NCI-H82 treated with DMSO at 0.1 percent for 48 hours (cell line): ENCODE data around the gene ZSWIM1.
A peak's percentile ranks its signal among the peaks of the same experiment; 100 is the strongest.
"Not testable (repeated sequence)": the region's sequence is repeated elsewhere in the genome, so short reads cannot be mapped to it uniquely, and the experiment has no call there.

Source experiments
- DNase-seq: peaks from one replicate; lab custom pipeline; 2025; ENCODE audit not compliant: unreplicated experiment; lab: John Stamatoyannopoulos, UW

ZSWIM1 gene

GRCh38 chr20:45925821-45926506 lies 44.9 kb downstream of the ZSWIM1 start:
- no peak for DNase-seq

- no peak for DNase-seq
Measured at GRCh38 chr20:45926731-45927070, 45.7 kb downstream of the ZSWIM1 start.

GRCh38 chr20:45927071-45927878 lies 46.2 kb downstream of the ZSWIM1 start:
- DNase-seq = no peak

- DNase-seq = not testable (repeated sequence)
Measured at GRCh38 chr20:45931680-45932079, 50.7 kb downstream of the ZSWIM1 start.

GRCh38 chr20:45933266-45934045 lies 52.4 kb downstream of the ZSWIM1 start:
- peak; percentile 56 for DNase-seq

- peak; percentile 45 for DNase-seq
Measured at GRCh38 chr20:45934046-45934585, 53.1 kb downstream of the ZSWIM1 start.
